HT1080 (cell line): ENCODE results near the gene ZFPM1. TPM values are rescaled to one million over a fixed set of nuclear protein-coding genes. Genes with fewer than 3 reads are reported as not detected.

ENCODE experiments used
- DNase-seq: peaks from one replicate; pipeline ENCODE4 v3.0.0-alpha.2; 2015; ENCODE audit warnings: low read depth
- total RNA-seq: library from RNA; depleted of rRNA; stranded (reverse); fragments of >200 nt; shearing (Covaris generic); gene quantifications from 2 replicates; pipeline ENCODE4 v1.2.3, GENCODE V29; 2014

ZFPM1 gene
- total RNA-seq, 1 experiment from 2014 or later: 1.9 TPM

DNA sequence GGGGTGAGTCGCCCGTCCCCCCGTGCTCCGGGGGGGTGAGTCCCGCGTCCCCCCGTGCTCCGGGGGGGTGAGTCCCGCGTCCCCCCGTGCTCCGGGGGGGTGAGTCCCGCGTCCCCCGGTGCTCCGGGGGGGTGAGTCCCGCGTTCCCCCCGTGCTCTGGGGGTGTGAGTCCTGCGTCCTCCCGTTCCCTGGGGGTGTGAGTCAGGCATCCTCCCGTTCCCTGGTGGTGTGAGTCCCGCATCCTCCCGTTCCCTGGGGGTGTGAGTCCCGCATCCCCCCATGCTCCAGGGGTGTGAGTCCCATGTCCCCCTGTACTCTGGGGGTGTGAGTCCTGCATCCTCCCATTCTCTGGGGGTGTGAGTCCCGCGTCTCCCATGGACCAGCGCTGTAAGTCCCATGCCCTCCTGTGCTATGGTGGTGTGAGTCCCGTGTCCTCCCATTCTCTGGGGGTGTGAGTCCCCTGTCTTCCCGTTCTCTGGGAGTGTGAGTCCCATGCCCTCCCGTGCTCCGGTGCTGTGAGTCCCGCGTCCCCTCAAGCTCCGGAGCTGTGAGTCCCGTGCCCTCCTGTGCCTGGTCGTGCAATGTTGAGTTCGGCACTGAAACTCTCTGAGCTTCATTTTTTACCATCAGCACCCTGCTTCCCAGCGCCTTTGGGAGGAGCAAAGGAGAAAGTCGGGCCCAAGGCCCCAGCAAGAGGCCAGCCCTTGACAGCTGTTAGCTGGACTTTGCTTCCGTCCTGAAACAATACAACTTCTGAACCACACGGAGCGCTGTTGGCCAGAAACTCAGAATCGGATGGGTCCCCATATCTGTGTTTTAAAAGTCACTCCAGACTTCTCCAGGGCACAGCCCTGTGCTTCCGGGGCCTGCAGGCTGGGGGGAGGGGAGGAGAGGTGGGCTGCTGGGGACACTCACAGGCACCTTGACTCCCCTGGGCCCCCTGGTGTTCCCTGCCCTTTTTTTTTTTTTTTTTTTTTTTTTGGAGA, 105.7 kb downstream of the ZFPM1 start:
- DNase-seq: peak; percentile 33

- DNase-seq: peak; percentile 15
These were observed 107.8 kb downstream of the ZFPM1 start for GRCh38 chr16:88560714-88561484.

- peak; percentile 43 for DNase-seq
These were observed 108.6 kb downstream of the ZFPM1 start for GRCh38 chr16:88561485-88562359.

DNA sequence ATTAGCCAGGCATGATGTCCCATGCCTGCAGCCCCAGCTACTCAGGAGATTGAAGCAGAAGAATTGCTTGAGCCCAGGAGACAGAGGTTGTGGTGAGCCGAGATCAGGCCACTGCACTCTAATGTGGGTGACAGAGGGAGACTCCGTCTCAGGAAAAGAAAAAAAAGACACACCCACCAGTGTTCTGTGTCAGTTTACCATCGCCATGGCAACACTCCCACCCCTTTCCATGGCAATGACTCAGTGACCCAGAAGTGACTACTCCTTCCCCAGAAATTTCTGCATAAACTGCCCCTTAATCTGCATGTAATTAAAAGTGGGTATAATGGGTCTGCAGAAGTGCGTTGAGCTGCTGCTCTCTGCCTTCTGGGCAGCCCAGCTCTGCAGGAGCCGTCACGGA, 113.1 kb downstream of the ZFPM1 start:
- peak; percentile 20 for DNase-seq

GRCh38 chr16:88568710-88569613, 115.9 kb downstream of the ZFPM1 start:
- DNase-seq: no peak

GRCh38 chr16:88569614-88569984, 116.5 kb downstream of the ZFPM1 start:
- no peak for DNase-seq

GRCh38 chr16:88569985-88570690, 117.1 kb downstream of the ZFPM1 start, which contains the start of gene ZC3H18:
Gene ZC3H18, plus strand, starts transcription at chr16:88570403. Its CDS starts 6,721 bp downstream, at chr16:88577124.
- peak; percentile 86 for DNase-seq

- no peak for DNase-seq
These were observed 117.6 kb downstream of the ZFPM1 start for GRCh38 chr16:88570691-88571092.

GRCh38 chr16:88575251-88575650, 122.2 kb downstream of the ZFPM1 start:
- no peak for DNase-seq

DNA sequence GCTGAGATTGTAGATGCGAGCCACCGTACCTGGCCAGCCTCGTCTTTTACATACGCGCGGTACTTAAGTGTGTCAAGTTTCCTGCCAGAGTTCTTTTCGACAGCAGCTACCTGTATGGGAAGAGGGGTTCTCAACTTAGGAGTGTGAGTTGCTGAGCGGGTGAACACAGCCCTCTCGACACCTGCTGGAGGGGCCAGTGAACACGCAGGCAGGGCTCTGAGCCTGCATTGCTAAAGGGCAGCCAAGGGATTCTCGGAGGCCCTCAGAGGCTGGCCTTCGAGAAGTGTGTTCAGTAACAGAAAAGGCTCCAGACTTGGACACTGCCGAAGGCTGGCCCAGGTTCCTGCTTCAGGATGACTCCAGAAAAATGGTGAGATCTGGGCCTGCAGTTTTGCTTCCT, 123.2 kb downstream of the ZFPM1 start:
- no peak for DNase-seq

DNA sequence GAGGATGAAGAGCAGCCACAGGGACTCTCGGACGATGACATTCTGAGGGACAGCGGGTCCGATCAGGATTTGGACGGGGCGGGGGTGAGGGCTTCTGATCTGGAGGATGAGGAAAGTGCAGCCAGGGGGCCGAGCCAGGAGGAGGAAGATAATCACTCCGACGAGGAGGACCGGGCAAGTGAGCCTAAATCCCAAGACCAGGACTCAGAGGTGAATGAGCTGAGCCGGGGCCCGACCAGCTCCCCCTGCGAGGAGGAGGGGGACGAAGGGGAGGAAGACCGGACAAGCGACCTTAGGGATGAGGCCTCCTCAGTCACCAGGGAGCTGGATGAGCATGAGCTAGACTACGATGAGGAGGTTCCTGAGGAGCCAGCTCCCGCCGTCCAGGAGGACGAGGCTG, 124.1 kb downstream of the ZFPM1 start:
- DNase-seq: no peak

GRCh38 chr16:88578446-88579313, 125.6 kb downstream of the ZFPM1 start:
- no peak for DNase-seq

- DNase-seq: no peak
These were observed 127.3 kb downstream of the ZFPM1 start for GRCh38 chr16:88580371-88580770.

GRCh38 chr16:88581033-88581432, 128.0 kb downstream of the ZFPM1 start:
- no peak for DNase-seq

DNA sequence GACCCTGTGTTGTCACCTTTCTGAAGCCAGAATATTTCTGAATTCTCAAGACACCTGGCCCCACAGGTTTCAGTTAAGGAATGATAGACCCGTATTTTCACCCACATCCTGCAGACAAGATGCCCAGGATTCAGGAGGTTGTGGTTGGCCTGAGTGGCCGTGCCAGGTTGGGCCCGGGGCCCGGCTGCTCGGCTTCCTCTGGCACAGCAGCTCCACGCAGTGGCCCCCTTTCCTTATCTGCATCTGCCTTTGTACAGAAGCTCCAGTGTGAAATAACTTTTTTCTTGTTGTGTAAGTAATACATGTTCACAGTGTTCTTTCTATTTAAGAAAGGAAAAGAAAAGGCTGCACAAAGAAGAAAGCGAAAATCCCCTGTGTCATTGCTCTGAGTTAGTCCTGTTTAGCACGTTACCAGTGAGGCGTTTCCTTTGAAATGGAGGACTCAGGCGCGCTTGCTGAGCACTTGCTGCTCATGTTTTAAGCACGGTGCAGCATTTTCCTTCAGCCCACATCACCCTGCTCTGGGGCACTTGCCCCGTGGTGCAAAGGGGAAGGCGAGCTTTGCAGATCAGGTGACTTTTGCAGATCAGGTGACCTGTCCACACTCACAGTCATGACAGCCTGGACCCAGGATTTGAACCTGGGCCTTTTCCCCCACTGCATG, 130.0 kb downstream of the ZFPM1 start:
- no peak for DNase-seq

DNA sequence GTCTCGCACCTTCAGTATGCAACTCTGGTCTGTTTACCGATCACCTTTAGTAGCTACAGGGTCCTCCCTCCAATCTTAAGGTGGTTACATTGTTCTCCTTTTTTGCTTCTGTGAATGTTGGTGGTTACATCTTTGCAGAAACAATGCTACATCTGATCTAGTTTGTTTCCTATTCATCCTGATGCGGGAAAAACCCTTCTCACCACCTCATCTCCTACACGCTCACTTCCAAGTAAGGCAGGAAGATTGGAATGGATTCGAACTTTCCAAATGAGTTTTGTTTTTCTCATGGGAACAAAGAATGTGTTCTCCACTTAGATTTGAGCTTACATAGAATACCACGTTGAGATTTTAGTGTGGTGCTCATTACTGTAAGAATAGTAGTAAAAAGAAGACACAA, 131.6 kb downstream of the ZFPM1 start:
- DNase-seq: no peak

- DNase-seq: no peak
These were observed 132.2 kb downstream of the ZFPM1 start for GRCh38 chr16:88585269-88585668.
